DOHH2 (cell line): ENCODE results near the gene KLHL1.

Source experiments
- EZH2phosphoT487 ChIP-seq: fragments of 200-600 bp; sonication (generic); IDR thresholded peaks from 2 replicates; pipeline ENCODE4 v1.6.1; 2017; ENCODE audit warnings: borderline replicate concordance, mild to moderate bottlenecking, antibody characterized with exemption, low read length, moderate library complexity, mixed read lengths
- TF ChIP-seq, protein P1 (sequence below): fragments of 200-600 bp; sonication (generic); IDR thresholded peaks from one replicate; pipeline ENCODE4 v1.5.1; 2014; ENCODE audit warnings: antibody characterized with exemption, mild to moderate bottlenecking, low read depth, low read length; ENCODE audit not compliant: poor library complexity, severe bottlenecking

DNA sequence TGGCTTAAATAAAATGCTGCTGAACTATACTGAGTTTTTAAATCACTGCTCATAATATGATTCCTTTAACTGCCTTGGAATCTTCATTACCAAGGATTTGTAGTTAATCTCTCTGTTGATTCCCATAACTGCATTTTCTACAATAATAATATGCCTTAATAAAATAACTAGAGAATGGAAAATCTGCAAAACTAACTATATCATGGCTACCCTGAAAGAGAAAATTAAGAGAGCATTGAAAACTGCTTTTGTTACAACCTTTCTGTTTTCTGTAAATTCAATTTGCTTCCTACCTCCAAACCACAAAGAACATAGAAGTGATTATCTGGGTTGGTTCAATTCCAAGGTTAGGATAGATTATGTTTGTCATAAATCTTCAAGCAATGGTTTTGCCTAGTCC lies 203.5 kb downstream of the KLHL1 start:
- TF ChIP-seq, protein P1, sequence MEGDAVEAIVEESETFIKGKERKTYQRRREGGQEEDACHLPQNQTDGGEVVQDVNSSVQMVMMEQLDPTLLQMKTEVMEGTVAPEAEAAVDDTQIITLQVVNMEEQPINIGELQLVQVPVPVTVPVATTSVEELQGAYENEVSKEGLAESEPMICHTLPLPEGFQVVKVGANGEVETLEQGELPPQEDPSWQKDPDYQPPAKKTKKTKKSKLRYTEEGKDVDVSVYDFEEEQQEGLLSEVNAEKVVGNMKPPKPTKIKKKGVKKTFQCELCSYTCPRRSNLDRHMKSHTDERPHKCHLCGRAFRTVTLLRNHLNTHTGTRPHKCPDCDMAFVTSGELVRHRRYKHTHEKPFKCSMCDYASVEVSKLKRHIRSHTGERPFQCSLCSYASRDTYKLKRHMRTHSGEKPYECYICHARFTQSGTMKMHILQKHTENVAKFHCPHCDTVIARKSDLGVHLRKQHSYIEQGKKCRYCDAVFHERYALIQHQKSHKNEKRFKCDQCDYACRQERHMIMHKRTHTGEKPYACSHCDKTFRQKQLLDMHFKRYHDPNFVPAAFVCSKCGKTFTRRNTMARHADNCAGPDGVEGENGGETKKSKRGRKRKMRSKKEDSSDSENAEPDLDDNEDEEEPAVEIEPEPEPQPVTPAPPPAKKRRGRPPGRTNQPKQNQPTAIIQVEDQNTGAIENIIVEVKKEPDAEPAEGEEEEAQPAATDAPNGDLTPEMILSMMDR, result no peak
- TF ChIP-seq EZH2phosphoT487, result no peak
